Endometrial microvascular endothelial cells (primary cell): ENCODE results near the gene TRPV6. TPM values are rescaled to one million over a fixed set of nuclear protein-coding genes. Genes with fewer than 3 reads are reported as not detected.

Source experiments
- in situ Hi-C: cut with HindIII; loops from 2 replicates; pipeline ENCODE4 v1.10.0; 2017; ENCODE audit warnings: low sequenced_read_pairs, low pct_unique_long_range_greater_than_20kb; ENCODE audit errors: inconsistent ontology term
- total RNA-seq: library from RNA; depleted of rRNA; stranded (reverse); fragments of >200 nt; gene quantifications from one replicate; pipeline ENCODE4 v1.2.3, GENCODE V29; 2015; ENCODE audit errors: inconsistent ontology term

TRPV6 gene
- total RNA-seq, 1 donor from 2014 or later = not detected

DNA sequence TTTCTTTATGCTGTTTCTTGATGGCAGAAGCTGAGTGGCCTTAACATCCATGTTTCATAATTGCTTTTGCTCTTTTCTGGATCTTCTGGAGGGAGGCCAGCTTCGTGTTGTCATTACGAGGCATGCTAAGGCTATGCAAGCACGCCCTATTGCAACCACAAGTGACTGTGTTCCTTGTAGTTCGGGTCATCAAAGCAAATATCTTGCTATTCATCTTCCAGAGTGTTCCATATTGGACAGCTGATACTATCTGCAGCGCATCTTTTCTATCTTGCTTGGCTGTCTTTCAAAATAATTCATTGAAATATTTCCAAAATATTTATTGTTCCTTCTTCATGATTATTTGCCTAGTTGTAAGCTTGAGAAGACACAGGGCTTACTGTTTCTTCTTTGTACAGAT, 25.7 kb downstream of the TRPV6 start:
- in situ Hi-C loops = no loop called here

DNA sequence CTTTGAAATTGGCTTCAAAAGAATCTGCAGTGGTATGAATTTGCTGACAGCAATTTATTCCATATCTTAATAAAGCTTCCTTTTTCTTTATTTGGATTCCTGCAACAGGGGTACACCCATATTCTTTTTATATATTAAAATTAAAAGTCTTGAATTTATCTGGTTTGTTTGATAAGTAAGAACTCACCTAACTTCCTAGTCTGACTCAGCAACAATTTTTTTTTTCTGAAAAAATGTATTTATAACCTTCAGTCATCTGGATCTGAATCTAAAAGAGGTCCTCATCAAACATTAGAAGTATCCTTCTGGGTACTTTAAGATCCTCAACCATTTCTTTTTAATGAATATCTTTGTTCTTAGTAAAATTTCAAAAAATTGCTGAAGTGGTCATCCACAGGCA, 26.1 kb downstream of the TRPV6 start:
- in situ Hi-C loops = no loop called here

DNA sequence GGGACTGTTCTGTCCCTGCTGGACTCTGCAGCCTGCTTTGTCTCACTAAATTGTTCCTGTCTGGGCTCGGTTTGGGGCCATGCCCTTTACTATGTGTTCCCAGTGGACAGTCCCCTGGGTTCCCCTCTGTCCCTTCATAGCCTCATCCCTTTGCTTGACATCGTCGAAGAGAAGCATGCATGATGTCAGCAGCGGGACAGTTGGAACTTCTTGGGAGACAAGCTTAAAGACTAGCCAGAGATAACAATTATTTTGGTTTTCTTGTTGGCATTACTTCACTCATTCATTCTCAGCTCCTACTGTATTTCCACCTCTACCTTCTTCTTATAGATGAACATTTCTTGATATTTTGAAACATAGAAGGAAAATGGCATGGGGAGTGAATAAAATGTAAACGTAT, 27.9 kb downstream of the TRPV6 start:
- in situ Hi-C loops = no loop called here

DNA sequence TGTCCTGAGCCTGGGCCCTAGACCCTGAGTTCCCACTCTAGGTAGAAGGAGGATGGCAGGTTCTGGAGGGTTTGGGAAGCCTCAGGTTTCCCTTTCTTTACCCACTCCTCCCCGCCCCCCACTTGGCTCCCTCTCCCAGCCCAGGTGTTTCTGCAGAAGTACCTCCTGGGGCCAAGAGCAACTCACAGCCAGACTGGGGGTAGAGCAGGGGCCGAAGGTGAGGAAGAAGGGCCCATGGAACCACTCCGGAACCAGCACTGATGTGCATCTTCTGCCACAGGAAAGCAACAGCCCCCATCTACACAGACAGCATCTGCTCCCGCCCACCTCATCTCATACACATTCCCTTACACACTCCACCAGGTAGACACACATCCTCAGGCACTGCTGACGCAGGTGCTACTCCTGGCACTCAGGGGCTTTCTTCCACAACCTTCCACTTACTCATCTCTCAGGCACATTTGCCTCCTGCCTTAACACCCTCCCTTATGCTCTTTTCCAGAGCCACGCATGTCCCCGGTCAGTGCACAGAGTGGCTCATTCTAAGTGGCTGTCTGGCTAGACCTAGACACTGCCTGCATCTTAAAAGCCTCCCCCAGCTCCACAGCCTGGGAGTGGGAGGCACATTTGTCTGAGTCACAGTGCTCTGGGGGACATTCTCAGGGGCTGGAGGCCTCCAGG, 28.8 kb downstream of the TRPV6 start:
- in situ Hi-C loops = no loop called here

DNA sequence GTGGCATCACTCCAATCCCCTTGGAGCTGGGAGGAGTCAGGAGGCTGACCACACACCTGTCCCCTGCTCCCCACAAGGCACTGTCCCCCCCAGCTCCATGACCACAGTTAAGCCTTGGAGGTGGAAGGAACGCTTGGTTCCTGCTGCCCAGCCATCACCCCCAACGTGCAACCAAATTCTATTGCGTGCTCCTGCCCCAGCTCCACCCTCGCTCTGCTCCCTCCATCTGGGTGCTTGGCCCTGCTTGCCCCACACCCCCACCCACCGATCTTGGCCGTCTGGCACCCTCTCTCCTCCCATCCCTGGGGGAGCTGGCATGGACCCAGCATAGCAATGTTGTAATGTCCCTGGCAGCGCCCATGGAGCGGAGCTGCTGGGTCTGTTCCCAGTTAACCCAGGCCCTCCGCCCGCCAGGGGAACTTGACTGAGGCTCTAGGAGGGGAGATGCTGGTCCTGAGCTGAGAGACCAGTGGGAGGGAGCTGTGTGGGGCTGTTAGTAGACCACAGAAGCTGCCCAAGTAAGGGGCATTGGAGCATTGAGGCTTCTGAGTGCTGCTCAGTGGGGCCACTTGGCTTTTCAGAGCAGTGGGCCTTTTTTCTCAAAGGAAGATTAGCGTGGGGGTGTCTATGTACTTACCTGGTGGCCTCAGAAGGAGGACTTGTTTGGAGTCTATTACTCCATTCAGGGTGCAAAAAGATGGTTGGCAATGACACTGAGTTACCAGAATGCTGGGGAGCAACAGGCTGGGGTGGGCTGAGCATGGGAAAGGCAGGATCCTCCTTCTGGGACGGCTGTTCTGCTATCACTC, 29.6 kb downstream of the TRPV6 start:
- in situ Hi-C loops = no loop called here

DNA sequence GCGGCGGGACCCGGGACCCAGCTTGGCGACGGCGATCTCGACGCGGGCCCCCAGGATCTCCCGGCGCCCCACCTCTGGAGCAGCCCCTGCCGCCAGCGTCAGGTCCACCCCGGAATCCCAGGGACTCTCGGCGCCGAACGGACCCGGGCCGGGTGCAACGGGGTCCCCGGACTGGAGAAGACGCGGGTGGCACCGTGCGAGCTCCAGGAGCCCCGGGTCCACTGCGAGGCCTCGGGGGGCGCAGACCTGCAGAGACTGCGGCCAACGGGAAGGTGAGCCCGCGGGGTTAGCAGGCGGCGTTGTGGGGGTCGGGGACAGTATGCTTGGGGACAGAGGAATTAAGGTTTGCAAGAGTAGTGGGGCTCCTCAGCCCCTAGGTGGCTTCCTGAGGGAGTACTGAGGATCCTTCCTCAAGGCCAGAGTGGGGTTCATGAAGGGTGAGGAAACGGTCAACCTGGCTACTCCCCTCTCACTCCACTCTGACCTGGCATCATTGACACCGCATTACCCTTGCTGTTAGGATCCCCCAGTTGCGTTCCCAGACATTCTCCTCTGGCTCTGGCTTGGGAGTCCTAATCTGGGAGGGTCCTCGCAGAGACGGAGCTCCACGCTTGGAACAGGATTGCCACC, 30.3 kb downstream of the TRPV6 start:
- in situ Hi-C loops = no loop called here

DNA sequence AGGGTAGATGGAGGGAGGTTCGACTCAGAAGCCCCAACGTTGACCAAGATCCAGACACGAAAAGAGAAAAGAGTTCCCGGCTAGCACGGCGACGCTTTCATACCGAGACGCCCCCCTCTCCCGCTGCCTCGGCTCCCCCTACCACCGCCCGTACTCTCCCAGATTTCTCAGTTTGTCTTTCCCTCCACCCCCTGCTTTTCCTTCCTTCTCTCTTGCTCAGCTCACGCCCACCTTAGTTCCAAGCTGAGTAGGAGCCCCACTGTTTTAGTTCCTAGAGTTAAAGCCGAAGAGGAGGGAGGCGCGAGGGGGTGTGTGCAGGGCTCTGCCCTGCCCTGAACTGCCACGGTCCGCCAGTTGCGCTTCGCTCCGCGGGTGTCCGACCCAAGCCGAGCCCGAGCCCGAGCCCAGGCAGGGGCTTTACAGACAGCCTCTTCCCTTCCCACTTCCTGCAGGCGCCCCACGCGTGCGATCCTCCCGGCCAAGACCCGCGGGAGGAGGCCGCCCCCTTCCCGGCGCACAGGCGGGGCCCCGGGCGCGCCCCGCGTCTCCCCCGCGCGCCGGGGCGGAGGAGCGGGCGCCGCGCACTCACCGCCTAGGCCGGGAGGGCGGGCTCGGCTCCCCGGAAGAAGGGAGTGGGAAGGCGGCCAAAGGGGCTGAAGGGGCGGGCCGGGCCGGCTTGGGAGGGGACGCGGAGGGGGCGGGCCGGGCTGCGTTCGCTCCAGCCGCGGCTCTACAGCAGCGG, 31.0 kb downstream of the TRPV6 start, which contains the start of gene EPHB6:
Gene EPHB6 (plus strand): TSS at position 705 of the 742 bp plus-strand sequence. CDS start 8,152 bp downstream, outside the sequence.
- in situ Hi-C loops = no loop called here

DNA sequence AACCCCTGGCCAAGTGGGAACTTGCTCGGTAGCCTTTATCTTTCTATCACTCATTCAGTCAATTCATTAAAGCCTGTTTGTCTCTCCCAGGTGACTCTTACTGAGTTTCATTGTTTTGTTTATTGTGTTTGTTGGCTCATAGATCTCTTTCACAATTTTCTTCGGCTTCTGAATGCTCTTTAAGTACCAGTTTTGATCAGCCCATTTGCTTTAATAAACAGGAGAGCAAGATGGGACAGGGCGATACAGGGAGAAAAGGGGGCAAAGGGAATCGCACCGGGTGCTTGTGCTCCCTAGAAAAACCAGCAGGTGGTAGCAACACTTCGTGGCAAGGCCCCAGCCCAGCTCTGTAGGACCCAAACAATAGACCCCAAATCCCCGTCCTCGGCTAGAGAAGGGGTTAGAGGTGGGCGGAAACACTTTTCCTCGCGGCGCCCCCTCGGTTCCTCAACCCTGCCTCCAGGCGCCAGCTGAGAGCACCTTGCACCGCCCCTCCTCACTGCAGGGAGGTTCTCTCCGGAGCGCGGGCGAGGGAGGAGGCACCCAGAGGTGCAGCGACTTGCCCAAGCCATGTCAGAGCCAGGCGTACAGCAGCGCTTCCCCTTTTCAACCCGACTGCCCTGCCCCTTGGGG, 31.7 kb downstream of the TRPV6 start:
- in situ Hi-C loops = no loop called here

DNA sequence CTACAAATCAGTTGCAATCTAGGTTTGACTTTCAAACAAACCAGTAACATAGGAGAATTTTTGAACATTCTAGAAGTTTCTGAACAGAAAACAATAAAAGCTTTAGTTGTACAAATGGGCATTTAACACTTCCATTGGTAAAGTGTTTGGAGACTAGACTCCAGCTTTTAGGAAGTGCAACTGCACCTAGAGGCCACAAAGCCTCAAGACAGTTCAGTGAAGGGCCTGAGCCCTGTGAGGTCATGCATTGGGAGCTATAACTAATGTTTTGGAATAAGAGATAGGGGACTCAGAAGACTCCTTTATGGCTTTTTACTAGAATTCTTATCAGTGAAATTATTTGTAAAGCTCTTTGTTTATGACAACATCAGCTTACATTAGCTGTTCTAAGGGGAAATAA, 33.6 kb downstream of the TRPV6 start:
- in situ Hi-C loops = no loop called here

DNA sequence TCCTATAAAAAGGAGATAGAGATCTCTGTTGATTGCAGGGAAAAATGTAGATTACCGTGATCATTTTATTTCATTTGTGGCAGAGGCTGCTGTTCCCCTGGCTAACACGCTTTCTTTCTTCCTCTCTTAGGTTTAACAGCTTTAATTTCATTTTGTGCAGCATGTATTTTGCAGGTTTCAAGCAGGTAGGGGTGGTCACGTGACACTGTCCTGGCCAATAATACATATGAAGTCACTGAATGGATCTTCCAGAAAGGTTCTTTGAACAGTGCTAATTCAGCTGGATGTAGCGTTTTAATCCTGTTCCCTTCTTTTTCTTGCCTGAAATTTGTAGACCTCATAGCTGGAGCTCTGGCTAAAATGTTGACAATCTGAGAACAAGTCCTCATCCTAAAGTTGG, 34.3 kb downstream of the TRPV6 start:
- in situ Hi-C loops = no loop called here

DNA sequence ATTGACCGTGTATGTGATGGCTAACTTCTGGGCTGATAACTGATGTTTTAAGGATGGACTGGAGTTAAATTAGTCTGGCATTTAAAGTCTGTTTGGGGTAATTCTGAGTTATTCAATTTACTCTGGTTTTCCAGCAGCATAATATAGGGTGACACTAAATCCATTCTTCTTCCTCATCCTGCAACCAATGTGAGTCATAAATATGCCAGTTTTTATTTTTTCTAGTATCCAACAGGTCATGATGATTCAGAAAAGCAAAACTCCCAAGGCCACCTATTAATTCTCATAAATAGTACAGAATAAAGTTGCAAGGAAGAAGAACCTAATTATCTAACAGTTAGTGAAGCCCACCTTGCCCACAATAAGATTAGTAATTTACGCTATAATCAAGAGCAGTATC, 38.2 kb downstream of the TRPV6 start:
- in situ Hi-C loops = no loop called here

DNA sequence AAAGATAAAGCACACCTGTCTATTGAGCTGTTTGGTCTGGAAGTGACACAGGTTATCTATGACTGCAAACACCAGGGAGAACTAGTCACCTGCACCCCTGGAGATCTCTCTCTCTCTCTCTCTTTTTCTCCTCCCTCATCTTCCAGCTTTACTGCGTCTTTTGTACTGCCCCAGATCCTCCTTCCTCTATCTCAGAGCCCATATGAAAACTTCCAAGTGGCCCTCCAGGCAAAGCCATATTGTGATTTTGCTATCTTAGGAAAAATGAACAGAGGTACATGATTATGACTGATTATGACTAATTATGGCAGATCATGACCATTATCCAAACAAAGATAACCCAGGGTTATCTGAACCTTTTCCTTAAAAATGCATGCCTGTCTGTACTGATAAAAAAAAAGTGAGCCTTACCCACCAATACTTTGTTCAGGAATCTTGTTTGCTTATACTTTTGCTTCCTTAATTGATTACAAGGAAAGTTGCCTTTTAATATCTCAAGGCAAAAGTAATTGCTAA, 43.2 kb downstream of the TRPV6 start:
- in situ Hi-C loops = no loop called here

DNA sequence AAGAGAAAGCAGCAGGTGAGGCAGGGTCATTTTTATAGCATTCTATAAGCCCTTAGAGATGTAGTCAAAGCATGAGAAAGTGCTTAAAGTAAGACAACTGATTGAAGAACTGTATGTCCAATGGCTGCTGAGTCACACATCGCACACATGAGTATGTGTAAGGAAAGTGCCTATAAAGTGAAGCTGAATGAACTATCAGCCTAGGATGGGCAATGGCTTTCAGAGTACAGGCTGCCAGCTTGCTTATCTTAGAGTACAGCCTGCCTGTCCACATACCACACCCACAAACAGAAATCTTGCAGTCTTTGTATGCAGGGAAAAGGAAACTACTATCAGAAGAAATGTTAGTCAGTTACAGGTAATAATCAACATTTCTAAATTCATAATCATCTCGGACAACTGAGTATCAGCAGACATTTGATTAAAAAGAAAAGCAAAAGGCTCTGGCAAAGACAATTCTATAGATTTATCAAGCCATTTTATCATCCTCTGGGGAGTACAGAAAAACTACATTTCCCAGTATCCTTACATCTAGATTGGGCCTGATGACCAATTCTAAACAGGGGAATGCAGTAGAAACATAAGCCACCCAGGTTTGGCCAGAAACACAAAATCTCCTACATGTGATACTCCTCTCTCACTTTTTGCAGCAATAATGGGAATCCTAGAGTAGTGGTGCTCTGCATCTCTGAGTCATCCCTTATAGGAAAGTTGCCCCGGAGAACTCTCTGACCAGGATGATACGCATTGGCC, 46.9 kb downstream of the TRPV6 start:
- in situ Hi-C loops = no loop called here

DNA sequence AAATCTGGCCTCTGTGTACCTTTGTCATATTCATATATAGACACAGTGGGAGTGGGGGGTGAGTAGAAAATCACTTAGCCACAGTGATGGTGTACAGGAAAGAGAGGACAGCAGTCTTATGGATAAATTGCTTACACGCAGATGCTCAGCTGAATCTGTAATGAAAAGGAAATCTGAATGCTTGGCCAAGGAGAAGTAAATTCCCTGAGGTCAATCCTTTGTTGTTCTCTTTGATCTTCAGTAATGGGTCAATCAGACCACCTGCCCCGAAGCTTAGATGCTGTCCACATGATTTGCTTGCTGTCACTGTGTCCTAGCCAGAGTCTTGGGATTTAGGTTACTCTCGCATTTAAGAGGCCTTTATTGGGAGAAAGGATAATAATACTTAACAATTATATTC, 49.1 kb downstream of the TRPV6 start:
- in situ Hi-C loops = no loop called here

DNA sequence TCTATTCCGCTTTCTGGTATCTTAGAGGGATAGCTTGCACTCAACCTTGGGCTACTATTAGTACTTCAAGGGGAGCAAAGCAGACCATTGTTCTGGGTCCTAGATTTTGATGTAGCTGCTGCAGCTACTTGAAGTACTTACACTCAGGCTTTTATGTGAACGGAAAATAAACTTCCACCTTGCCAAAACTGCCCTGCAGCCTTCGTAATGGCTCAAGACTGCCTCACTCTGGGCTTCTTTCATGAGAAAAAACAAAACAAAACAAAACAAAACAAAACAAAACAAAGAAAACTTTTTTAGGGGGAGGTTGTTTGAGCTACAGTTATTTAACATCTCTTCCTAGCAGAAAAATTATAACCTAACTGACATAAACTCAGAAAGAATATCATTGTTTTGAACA, 50.1 kb downstream of the TRPV6 start:
- in situ Hi-C loops = no loop called here

DNA sequence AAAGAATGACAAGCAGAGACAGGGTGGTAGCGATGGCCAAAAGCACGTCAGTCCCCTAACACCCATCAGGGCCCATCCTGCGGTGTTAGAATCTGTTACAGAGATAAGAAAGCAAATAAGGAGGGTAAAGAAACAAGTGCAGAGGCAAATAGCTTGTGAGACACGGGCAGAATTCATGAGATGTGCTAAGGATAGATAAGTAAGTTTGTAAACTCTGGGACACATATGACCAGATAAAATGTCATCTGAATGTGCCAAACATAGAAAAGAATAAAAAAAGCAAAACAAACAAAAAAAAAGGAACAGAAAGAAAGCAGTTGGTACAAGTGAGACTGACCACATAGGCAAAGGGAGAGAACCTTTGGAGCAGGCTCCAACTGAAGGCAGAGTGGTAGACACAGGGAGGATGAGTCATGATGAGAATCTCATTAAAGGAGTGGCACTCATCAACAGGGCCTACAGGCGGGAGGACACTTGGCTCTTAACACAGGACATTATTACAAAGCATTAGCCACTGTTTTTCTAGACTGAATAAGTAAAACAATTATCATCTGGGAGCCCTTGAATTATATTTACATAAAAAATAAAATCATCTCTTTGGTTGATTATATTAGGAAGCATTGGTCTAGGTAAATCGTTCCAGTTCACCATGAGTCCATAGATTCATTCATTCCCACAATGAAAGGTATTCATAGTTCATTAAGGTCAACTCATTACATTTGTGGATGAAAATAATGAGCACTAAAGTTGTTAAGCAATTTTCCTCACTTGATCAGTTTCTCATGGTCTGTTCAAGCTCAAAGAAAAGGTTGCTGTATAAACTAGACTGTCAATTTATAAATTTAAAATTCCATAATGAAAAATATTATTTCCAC, 52.1 kb downstream of the TRPV6 start:
- in situ Hi-C loops = no loop called here

DNA sequence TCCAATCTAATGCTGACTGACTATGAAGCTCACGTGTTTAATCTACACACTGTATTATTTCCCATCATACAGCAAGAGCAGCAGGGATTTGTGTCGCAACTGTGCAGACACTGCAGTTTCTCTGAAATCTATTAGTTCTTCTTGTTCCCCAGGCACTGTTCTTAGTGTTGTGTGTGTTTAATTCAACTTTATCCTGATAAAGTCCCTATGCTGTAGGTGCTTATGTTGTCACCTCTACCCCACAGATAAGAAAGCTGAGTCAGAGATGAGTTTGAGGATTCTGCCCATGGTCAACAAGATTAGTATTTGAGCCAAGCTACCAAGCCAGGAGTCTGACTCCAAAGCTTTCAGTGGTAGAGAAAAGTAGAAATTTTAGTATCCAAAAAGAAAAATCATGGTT, 53.1 kb downstream of the TRPV6 start:
- in situ Hi-C loops = no loop called here
